ENCODE measurements around the gene HOOK2. TPM values are rescaled to one million over a fixed set of nuclear protein-coding genes. Genes with fewer than 3 reads are reported as not detected.
A peak's percentile ranks its signal among the peaks of the same experiment; 100 is the strongest.

Gene HOOK2
- total RNA-seq, 1 donor, result 21.7 TPM

DNA sequence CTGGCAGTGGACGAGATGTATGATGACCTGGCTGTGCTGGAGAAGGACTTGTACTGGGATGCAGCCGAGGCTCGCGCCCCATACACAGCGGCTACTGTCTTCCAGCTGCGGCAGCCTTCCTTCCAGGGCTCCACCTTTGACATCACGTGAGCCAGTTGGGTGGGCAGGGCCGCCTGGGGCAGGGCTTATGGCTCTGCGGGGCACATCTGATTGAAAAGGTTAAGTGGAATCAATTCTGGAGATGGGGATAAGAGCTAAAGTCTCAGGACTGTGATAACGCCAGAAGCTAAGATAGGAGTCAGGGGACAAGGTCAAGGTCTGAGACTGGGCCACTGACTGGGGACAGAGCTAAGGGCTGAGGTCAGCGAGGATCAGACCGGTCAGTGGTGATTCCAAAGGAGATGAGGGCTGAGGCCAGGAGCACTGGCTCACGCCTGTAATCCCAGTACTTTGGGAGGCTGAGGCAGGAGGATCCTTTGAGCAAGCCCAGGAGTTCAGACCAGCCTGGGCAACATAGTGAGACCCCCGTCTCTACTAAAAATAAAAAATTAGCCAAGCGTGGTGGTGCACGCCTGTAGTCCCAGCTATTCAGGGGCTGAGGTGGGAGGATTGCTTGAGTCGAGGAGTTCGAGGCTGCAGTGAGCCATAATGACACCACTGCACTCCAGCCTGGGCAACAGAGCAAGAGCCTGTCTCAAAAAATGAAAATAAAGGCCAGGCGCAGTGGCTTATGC is 19.0 kb downstream of the HOOK2 start:
- TF ChIP-seq, protein P1, sequence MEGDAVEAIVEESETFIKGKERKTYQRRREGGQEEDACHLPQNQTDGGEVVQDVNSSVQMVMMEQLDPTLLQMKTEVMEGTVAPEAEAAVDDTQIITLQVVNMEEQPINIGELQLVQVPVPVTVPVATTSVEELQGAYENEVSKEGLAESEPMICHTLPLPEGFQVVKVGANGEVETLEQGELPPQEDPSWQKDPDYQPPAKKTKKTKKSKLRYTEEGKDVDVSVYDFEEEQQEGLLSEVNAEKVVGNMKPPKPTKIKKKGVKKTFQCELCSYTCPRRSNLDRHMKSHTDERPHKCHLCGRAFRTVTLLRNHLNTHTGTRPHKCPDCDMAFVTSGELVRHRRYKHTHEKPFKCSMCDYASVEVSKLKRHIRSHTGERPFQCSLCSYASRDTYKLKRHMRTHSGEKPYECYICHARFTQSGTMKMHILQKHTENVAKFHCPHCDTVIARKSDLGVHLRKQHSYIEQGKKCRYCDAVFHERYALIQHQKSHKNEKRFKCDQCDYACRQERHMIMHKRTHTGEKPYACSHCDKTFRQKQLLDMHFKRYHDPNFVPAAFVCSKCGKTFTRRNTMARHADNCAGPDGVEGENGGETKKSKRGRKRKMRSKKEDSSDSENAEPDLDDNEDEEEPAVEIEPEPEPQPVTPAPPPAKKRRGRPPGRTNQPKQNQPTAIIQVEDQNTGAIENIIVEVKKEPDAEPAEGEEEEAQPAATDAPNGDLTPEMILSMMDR (IDR thresholded peaks at IDR 0.05; ENCODE audit: extremely low read depth, low read depth, low read length), result no peak
- no peaks in the 10 kb centered on the region for H3K9me3 ChIP-seq (ENCODE audit: low read depth, low read length)
- H3K4me1 ChIP-seq (ENCODE audit: insufficient read depth, low read length), result peaks cover 6% of the 10 kb centered on the region
- no peaks in the 10 kb centered on the region for H3K79me2 ChIP-seq (ENCODE audit: insufficient read depth, low read length)
- H3K4me2 ChIP-seq (ENCODE audit: insufficient read depth, low read length), result no peak overlapping the region
- no peaks in the 10 kb centered on the region for H4K20me1 ChIP-seq (ENCODE audit: insufficient read depth, low read length)
- H2AFZ ChIP-seq (ENCODE audit: low read length), result no peak overlapping the region
- peak; percentile 62 for DNase-seq (ENCODE audit: insufficient read length, low spot score, missing footprints)
- H3K27me3 ChIP-seq (ENCODE audit: insufficient read depth, low read length), result peaks cover 9% of the 10 kb centered on the region
- H3K36me3 ChIP-seq (ENCODE audit: insufficient read depth, low read length), result no peaks in the 10 kb centered on the region
- no peak overlapping the region for H3K27ac ChIP-seq (ENCODE audit: low read depth, low read length)
- no peak overlapping the region for H3K4me3 ChIP-seq (ENCODE audit: insufficient read depth, low read length)

DNA sequence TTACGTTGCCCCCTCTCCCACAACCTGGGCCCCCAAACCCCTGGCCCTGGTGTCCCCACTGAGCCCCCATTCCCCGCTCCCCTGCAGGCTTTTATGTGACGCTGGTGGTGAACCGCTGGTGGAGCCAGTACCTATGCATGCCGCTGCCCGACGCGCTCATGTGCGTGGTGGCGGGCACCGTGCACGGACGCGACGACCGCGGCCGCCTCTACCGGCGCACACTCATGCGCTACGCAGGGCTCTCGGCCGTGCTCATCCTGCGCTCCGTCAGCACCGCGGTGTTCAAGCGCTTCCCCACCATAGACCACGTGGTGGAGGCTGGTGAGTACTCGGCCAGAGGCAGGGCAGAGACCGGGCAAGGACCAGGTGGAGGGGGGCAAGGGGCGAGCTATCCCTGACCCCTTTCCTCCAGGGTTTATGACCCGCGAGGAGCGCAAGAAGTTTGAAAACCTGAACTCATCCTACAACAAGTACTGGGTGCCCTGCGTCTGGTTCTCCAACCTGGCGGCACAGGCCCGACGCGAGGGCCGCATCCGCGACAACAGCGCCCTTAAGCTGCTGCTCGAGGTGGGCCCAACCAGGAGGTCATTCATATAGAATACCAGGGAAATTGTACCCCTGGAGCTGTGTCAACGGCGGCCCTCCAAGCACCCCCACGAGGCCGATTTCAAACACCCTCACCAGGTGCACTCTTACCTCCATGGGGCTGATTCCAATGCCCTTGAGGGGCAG is 20.7 kb downstream of the HOOK2 start:
- Histone ChIP-seq H3K79me2 (ENCODE audit: insufficient read depth, low read length) (no peaks in the 10 kb centered on the region), H3K4me1 (ENCODE audit: insufficient read depth, low read length) (peaks cover 17% of the 10 kb centered on the region), H4K20me1 (ENCODE audit: insufficient read depth, low read length) (no peaks in the 10 kb centered on the region), H3K36me3 (ENCODE audit: insufficient read depth, low read length) (no peaks in the 10 kb centered on the region), H3K4me2 (ENCODE audit: insufficient read depth, low read length) (no peak overlapping the region), H3K4me3 (ENCODE audit: insufficient read depth, low read length) (no peak overlapping the region), H3K9me3 (ENCODE audit: low read depth, low read length) (no peaks in the 10 kb centered on the region), H3K27me3 (ENCODE audit: insufficient read depth, low read length) (peaks cover 22% of the 10 kb centered on the region), H2AFZ (ENCODE audit: low read length) (no peak overlapping the region), H3K27ac (ENCODE audit: low read depth, low read length) (no peak overlapping the region)
- DNase-seq (ENCODE audit: insufficient read length, low spot score, missing footprints), result peak; percentile 36
- TF ChIP-seq, protein P1 (IDR thresholded peaks at IDR 0.05; ENCODE audit: extremely low read depth, low read depth, low read length), result no peak

- DNase-seq (ENCODE audit: insufficient read length, low spot score, missing footprints), result peak; percentile 74
Measured at GRCh38 chr19:12752056-12752781, 23.1 kb downstream of the HOOK2 start.

More at GRCh38 chr19:12752056-12752781, 23.1 kb downstream of the HOOK2 start:
- Histone ChIP-seq H3K4me1 (ENCODE audit: insufficient read depth, low read length) (peaks cover 14% of the 10 kb centered on the region), H3K27me3 (ENCODE audit: insufficient read depth, low read length) (peaks cover 22% of the 10 kb centered on the region), H3K36me3 (ENCODE audit: insufficient read depth, low read length) (peaks cover 5% of the 10 kb centered on the region), H2AFZ (ENCODE audit: low read length) (no peak overlapping the region), H4K20me1 (ENCODE audit: insufficient read depth, low read length) (no peaks in the 10 kb centered on the region), H3K4me2 (ENCODE audit: insufficient read depth, low read length) (no peak overlapping the region), H3K79me2 (ENCODE audit: insufficient read depth, low read length) (no peaks in the 10 kb centered on the region), H3K27ac (ENCODE audit: low read depth, low read length) (no peak overlapping the region), H3K9me3 (ENCODE audit: low read depth, low read length) (no peaks in the 10 kb centered on the region), H3K4me3 (ENCODE audit: insufficient read depth, low read length) (no peak overlapping the region)
- TF ChIP-seq, protein P1 (IDR thresholded peaks at IDR 0.05; ENCODE audit: extremely low read depth, low read depth, low read length), result no peak
